ENCODE data around the gene ZRSR2.

DNA sequence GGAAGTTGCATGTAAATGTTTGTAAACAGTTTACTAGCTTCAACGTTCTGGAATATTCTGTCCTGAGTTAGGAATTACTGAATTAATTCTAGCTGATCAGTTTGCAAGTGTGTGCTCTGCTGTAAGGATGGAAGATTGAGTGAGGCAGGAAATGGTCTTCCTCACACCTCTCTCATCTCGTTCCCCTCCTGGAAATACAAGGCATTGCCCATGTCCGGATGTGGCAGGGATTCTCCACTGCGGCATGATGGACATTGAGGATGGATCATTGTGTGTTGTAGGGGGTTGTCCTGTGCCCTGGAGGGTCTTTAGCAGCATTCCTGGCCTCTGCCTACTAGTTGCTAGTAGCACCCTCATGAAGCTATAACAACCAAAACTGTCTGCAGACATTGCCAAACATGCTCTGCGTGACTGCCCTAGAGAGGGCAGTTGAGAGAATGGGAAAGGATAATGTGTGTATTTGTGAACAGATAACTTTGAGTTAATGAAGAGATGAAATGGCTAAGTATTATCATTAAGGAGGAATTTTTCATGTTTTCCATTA, 39.6 kb upstream of the ZRSR2 start:
- TF ChIP-seq, protein P1, sequence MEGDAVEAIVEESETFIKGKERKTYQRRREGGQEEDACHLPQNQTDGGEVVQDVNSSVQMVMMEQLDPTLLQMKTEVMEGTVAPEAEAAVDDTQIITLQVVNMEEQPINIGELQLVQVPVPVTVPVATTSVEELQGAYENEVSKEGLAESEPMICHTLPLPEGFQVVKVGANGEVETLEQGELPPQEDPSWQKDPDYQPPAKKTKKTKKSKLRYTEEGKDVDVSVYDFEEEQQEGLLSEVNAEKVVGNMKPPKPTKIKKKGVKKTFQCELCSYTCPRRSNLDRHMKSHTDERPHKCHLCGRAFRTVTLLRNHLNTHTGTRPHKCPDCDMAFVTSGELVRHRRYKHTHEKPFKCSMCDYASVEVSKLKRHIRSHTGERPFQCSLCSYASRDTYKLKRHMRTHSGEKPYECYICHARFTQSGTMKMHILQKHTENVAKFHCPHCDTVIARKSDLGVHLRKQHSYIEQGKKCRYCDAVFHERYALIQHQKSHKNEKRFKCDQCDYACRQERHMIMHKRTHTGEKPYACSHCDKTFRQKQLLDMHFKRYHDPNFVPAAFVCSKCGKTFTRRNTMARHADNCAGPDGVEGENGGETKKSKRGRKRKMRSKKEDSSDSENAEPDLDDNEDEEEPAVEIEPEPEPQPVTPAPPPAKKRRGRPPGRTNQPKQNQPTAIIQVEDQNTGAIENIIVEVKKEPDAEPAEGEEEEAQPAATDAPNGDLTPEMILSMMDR (IDR thresholded peaks at IDR 0.05; ENCODE audit: low read depth, low read length) = no peak
- no peak for TF ChIP-seq EZH2phosphoT487 (IDR thresholded peaks at IDR 0.05; ENCODE audit: low read depth)

All from OCI-LY3 (cell line).